Left kidney (tissue), 8 donors: ENCODE measurements around the gene GRIN3B. TPM values are rescaled to one million over a fixed set of nuclear protein-coding genes. Genes with fewer than 3 reads are reported as not detected.
"Not testable (repeated sequence)": the region's sequence is repeated elsewhere in the genome, so short reads cannot be mapped to it uniquely, and the experiment has no call there.

Experiments
- DNase-seq: peaks from one replicate; pipeline ENCODE4 v3.0.0-alpha.2; 2013
- long read RNA-seq, 8 donors: transcript quantifications; one replicate each; lab custom pipeline, GENCODE V29; 2026
- polyA plus RNA-seq: library from polyadenylated mRNA; unstranded; fragments of 120-200 nt; gene quantifications from one replicate; pipeline ENCODE4 v1.2.1, GENCODE V29; 2013; ENCODE audit not compliant: insufficient read length

The GRIN3B gene
- 0.71 TPM for polyA plus RNA-seq
- long read RNA-seq, donor 1, partial matches to known transcripts: 5 of 5 reads
- long read RNA-seq, donor 1, other reads (novel, unspliced or antisense): 0 of 5 reads
- long read RNA-seq, donor 2, partial matches to known transcripts: 42 of 62 reads
- long read RNA-seq, donor 2, other reads (novel, unspliced or antisense): 20 of 62 reads
- long read RNA-seq, donor 3: 0 reads
- long read RNA-seq, donor 4: 0 reads
- long read RNA-seq, donor 5, partial matches to known transcripts: 31 of 58 reads
- long read RNA-seq, donor 5, other reads (novel, unspliced or antisense): 27 of 58 reads
- long read RNA-seq, donor 6: 0 reads
- long read RNA-seq, donor 7, partial matches to known transcripts: 66 of 76 reads
- long read RNA-seq, donor 7, other reads (novel, unspliced or antisense): 10 of 76 reads
- long read RNA-seq, donor 8: 0 reads

- no peak for DNase-seq
Observed at GRCh38 chr19:1000095-1000494, at the start of gene GRIN3B. GRIN3B (plus strand) TSS chr19:1000419; CDS start chr19:1000438, 19 bp downstream.

DNA sequence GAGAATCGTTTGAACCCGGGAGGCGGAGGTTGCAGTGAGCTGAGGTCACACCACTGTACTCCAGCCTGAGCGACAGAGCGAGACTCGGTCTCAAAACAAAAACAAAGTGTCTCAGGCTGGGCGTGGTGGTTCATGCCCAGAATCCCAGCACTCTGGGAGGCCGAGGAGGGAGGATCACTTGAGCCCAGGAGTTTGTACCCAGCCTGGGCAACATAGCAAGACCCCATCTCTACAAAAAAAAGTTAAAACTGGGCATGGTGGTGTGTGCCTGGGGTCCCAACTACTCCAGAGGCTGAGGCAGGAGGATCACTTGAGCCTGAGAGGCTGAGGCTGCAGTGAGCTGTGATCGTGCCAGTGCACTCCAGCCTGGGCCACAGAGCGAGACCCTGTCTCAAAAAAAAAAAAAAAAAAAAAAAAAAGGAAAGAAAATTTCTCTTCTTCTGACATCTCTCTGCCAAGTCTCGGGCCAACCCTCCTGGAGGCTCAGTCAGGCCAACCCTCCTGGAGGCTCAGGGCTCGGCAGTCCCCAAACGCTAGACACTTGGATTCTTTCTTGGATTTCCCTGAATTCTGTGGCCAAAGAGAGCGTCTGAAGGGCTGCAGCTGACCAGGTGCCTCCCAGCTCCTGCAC lies 48.1 kb upstream of the GRIN3B start:
- no peak for DNase-seq

- DNase-seq: no peak
Observed at GRCh38 chr19:952680-953444, 47.4 kb upstream of the GRIN3B start.

GRCh38 chr19:953445-954271 lies 46.6 kb upstream of the GRIN3B start:
- no peak for DNase-seq

GRCh38 chr19:954272-954671 lies 45.9 kb upstream of the GRIN3B start:
- no peak for DNase-seq

DNA sequence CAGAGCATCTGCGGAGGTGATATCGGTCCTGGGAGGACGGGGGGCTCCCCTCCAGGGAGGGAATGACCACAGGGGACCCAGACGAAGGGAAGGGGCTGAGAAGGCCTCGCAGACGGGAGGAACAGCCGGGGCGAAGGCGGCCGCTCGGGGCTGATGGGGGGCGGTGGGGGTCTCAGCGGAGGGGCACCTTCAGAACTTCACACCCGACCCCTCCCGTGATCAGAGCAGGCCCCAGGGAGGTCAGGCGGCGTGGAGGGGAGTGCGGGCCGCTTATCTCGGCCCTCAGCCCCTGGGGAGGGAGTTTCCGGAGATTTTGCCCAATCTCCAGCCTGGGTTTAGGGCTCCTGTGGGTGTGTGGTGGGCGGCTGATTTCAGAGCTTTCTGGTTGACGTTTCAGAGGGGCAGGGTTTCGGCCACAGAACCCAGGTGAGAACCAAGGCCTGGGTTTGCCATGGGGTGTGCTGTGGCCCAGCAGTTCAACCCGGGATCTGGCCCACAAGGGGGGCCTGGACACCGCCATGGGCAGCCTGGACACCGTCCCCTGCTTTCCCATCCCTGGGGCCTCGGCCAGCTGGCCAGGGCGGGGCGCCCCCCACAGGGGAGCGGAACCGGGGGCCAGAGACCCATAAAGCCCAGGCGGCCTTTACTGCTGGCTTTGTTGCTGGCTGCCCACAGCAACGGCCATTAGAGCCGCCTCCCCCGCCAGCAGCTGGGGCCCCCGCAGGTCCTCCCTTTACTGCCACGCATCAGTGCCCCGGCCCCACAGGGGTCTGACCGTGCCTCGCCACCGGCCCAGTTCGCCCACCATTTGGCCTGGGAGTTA lies 45.3 kb upstream of the GRIN3B start:
- peak; percentile 77 for DNase-seq

DNA sequence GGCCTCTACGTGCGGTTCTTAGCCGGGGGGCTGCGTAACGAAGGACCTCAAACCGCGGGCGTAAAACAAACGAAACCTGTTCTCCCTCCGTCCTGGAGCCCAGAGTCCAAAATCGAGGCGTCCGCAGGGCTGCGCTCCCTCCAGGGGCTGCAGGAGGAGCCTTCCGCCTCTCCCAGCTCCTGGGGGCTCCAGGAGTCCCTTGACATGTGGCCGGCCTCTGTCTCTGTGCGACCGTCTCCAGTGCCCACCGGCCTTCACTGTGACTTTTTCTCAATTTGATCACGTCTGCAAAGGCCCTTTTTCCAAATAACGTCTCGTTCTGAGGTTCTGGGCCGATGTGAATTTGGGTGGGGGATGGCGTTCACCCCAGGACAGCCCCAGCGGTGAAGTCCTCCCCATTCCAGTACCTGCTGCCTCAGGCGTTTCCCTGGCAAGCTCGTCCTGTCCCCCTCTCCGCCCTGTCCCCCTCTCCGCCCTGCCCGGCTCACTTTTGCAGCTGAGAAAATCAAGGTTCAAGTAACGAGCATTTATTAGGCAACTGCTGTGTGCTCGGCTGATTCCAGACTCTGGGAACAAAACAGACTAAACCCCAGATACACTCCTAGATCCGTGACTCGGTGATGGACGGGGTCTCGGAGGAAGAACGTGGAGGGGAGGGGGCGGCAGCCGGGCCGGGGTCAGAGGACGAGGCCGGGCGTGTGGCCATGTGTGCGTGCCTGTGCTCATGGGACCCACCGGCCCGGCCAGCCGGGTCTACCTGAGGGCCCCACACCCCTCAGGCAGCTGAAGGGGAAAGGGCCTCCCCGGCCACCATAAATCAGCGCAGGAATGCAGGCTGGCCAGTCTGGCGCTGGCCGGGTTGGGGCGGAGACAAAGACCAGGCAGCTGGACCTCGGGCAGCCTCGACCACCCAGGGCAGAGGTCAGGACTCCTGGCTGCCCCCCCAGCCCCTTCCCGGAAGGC lies 44.1 kb upstream of the GRIN3B start:
- DNase-seq: no peak

GRCh38 chr19:956766-957440 lies 43.3 kb upstream of the GRIN3B start:
- DNase-seq: peak; percentile 71

DNA sequence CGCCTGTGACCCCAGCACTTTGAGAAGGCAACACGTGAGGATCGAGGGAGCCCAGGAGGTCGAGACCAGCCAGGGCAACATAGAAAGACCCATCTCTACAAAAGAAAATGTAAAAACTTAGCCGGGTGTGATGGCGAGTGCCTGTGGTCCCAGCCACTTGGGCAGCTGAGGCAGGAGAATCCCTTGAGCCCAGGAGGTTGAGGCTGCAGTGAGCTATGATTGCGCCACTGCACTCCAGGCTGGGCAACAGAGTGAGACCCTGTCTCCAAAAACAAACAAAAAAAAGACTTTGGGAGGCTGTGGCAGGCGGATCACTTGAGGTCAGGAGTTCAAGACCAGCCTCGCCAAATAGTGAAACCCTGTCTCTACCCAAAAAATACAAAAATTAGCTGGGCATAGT lies 42.6 kb upstream of the GRIN3B start:
- DNase-seq: not testable (repeated sequence)

- no peak for DNase-seq
Observed at GRCh38 chr19:958967-959855, 41.0 kb upstream of the GRIN3B start.

GRCh38 chr19:960020-960419 lies 40.2 kb upstream of the GRIN3B start:
- no peak for DNase-seq

DNA sequence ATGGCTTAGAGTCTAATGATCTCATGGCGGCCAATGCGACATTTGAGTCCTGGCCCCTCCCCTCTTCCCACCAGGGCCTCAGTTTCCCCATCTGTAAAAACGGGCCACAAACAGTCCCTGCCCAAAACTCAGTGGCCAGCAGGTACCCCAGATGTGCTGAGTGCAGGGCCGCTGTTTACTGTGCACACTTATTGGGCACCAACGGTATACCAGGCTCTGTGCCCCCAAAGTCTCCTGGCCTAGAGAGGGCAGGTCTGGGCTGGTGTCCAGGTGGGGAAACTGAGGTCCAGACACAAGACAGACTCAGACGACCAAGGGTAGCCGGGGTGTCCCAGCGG lies 39.6 kb upstream of the GRIN3B start:
- no peak for DNase-seq

GRCh38 chr19:961866-962620 lies 38.2 kb upstream of the GRIN3B start:
- DNase-seq: no peak

DNA sequence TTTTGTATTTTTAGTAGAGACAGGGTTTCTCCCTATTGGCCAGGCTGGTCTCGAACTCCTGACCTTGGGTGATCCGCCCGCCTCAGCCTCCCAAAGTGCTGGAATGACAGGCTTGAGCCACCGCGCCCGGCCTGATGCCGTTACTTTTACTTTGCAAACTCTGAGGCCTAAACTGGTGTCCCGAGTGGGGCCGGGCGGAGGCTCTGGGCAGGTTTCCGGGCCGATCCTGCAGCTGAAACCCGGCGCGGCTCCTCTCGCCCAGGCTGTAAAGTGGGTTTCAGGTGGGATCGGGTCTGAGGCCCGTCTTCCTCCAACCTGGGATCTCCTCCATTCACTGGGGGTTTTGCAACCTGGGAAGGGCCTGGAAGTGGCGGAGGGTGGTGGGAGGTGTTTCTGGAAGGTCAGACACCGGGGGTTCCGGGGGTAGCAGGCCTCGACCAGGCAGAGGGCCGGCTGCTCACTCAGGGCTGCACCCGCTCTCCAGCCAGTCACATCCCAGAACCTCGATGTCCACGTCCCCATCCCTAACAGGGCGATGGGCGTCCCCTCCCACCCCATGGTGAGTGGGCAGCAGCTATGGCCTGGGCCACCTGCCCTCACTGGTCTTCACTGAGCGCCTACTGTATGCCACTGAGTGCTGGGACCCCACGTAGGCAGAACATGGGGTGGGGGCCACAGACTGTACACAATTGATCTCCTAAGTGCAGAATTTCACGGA lies 37.4 kb upstream of the GRIN3B start:
- DNase-seq: no peak

DNA sequence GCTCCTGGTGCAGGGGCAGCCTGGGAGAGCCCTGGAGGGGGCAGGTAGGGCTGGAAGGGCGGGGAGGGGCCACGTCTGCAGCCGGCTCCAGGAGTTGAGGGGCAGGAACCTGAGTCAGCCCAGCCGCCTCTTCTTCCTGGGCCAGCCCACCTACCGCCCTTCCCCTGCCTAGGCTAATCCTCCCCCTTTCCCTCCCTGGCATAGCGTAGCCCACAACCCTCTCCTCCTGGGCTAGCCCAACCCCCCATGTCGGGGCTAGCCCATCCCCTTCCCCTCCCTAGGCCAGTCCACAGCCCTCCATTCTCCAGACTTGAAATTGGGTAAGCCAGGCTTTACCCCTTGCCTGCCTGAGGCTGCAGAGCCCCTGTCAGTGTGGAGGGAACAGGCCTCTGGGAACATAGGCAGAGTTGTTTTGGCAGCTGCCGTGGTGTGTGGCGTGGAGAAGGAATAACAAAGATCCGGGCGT lies 36.7 kb upstream of the GRIN3B start:
- no peak for DNase-seq

DNA sequence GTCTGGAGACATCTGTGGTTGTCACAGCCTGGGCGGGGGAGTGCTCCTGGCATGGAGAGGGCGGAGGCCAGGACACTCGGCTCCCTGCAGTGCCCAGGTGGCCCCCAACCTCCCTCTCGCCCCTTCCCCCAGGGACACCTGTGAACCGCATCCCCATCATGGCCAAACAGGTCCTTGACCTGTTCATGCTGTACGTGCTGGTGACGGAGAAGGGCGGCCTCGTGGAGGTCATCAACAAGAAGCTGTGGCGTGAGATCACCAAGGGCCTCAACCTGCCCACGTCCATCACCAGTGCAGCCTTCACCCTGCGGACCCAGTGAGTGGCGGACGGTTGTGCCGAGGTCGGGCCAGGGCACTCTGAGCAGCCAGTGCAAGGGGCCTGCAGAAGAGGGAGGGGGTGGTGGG lies 36.1 kb upstream of the GRIN3B start:
- DNase-seq: no peak
